Measurements from ENCODE around the gene DCANP1.

GRCh38 chr5:135440916-135441315 is 6.2 kb downstream of the DCANP1 start:
- TF ChIP-seq, protein P1, sequence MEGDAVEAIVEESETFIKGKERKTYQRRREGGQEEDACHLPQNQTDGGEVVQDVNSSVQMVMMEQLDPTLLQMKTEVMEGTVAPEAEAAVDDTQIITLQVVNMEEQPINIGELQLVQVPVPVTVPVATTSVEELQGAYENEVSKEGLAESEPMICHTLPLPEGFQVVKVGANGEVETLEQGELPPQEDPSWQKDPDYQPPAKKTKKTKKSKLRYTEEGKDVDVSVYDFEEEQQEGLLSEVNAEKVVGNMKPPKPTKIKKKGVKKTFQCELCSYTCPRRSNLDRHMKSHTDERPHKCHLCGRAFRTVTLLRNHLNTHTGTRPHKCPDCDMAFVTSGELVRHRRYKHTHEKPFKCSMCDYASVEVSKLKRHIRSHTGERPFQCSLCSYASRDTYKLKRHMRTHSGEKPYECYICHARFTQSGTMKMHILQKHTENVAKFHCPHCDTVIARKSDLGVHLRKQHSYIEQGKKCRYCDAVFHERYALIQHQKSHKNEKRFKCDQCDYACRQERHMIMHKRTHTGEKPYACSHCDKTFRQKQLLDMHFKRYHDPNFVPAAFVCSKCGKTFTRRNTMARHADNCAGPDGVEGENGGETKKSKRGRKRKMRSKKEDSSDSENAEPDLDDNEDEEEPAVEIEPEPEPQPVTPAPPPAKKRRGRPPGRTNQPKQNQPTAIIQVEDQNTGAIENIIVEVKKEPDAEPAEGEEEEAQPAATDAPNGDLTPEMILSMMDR (IDR thresholded peaks at IDR 0.05; ENCODE audit: insufficient read depth, low read length), result no peak
- TF ChIP-seq, protein P2, sequence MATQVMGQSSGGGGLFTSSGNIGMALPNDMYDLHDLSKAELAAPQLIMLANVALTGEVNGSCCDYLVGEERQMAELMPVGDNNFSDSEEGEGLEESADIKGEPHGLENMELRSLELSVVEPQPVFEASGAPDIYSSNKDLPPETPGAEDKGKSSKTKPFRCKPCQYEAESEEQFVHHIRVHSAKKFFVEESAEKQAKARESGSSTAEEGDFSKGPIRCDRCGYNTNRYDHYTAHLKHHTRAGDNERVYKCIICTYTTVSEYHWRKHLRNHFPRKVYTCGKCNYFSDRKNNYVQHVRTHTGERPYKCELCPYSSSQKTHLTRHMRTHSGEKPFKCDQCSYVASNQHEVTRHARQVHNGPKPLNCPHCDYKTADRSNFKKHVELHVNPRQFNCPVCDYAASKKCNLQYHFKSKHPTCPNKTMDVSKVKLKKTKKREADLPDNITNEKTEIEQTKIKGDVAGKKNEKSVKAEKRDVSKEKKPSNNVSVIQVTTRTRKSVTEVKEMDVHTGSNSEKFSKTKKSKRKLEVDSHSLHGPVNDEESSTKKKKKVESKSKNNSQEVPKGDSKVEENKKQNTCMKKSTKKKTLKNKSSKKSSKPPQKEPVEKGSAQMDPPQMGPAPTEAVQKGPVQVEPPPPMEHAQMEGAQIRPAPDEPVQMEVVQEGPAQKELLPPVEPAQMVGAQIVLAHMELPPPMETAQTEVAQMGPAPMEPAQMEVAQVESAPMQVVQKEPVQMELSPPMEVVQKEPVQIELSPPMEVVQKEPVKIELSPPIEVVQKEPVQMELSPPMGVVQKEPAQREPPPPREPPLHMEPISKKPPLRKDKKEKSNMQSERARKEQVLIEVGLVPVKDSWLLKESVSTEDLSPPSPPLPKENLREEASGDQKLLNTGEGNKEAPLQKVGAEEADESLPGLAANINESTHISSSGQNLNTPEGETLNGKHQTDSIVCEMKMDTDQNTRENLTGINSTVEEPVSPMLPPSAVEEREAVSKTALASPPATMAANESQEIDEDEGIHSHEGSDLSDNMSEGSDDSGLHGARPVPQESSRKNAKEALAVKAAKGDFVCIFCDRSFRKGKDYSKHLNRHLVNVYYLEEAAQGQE (IDR thresholded peaks at IDR 0.05; ENCODE audit: insufficient replicate concordance, low read depth), result no peak
- TF ChIP-seq POLR2AphosphoS5 (IDR thresholded peaks at IDR 0.05; ENCODE audit: low read depth) (no peak), SPI1 (IDR thresholded peaks at IDR 0.05; ENCODE audit: borderline replicate concordance, low read depth) (no peak)

Measured in HL-60 (cell line).